ENCODE measurements around the gene EVI2A. TPM values are rescaled to one million over a fixed set of nuclear protein-coding genes. Genes with fewer than 3 reads are reported as not detected.

The EVI2A gene
- total RNA-seq, 2 donors from 2014 or later: 2.1 to 9.0 TPM

DNA sequence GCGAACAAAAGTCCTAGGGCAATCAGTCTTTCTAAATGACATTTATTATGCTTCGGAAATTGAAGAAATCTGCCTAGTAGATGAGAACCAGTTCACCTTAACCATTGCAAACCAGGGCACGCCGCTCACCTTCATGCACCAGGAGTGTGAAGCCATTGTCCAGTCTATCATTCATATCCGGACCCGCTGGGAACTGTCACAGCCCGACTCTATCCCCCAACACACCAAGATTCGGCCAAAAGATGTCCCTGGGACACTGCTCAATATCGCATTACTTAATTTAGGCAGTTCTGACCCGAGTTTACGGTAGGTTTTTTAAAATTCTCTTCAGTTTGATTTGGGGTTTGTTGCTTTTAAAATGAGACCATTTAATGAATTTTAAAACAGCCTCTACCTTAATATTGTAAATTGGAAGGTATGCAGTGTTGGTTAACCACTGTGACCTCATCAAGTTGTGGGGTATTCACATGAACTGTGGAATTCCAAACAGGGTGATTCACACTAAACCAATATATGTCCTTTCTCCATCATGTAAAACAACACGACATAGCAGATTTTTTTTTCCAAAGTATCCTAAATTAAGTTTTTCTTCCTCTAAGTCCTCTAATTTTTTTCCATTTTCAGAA is 6.2 kb upstream of the EVI2A start:
- no peak overlapping the region for H3K27ac ChIP-seq
- no peaks in the 10 kb centered on the region for H3K4me1 ChIP-seq
- H3K9me3 ChIP-seq: no peaks in the 10 kb centered on the region
- peaks cover 25% of the 10 kb centered on the region for H3K36me3 ChIP-seq
- H3K4me3 ChIP-seq: no peak overlapping the region
- no peaks in the 10 kb centered on the region for H3K27me3 ChIP-seq
- no peak for TF ChIP-seq CTCF (IDR thresholded peaks at IDR 0.05)
- no peak for DNase-seq (ENCODE audit: low spot score)

- no peaks in the 10 kb centered on the region for H3K27me3 ChIP-seq
- H3K27ac ChIP-seq: no peak overlapping the region
- DNase-seq (ENCODE audit: low spot score): no peak
- no peak overlapping the region for H3K4me3 ChIP-seq
- H3K4me1 ChIP-seq: peaks cover 0 to 2% of the 10 kb centered on the region in 2 donors
- H3K9me3 ChIP-seq: no peaks in the 10 kb centered on the region
- no peak for TF ChIP-seq CTCF (IDR thresholded peaks at IDR 0.05)
- H3K36me3 ChIP-seq: peaks cover 25% of the 10 kb centered on the region
These were observed 2.1 kb upstream of the EVI2A start for GRCh38 chr17:31323551-31323950.

- H3K36me3 ChIP-seq: peaks cover 13% of the 10 kb centered on the region
- peaks cover 0 to 12% of the 10 kb centered on the region in 2 donors for H3K4me1 ChIP-seq
- TF ChIP-seq CTCF (IDR thresholded peaks at IDR 0.05): no peak
- H3K27me3 ChIP-seq: no peaks in the 10 kb centered on the region
- no peaks in the 10 kb centered on the region for H3K9me3 ChIP-seq
- H3K4me3 ChIP-seq: no peak overlapping the region
- H3K27ac ChIP-seq: no peak overlapping the region
- no peak for DNase-seq (ENCODE audit: low spot score)
These were observed 544 bp upstream of the EVI2A start for GRCh38 chr17:31321966-31322365.

DNA sequence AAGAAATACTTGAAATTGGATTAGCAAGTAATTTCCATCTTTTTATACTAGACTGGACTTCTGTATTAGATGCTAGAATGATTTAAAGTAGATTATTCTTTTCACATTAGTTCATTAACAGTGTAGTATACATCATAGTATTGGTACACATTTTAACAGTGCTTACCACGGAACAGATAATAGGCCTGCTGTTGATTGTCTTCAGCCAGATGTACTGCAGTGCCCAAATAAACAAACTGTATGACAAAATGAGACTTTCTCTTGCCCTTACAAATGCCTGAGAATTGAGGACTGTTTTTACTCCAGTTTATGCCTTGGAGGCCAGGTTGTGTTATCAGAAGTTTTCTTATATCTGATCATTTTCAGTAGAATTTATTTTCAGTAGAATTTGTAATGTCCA is 631 bp downstream of the EVI2A start:
- no peak for TF ChIP-seq CTCF (IDR thresholded peaks at IDR 0.05)
- peak overlapping the region in 1 of 2 donors; percentile 39 for H3K27ac ChIP-seq

GRCh38 chr17:31320241-31320640 is 1.2 kb downstream of the EVI2A start:
- no peak for DNase-seq (ENCODE audit: low spot score)
- TF ChIP-seq CTCF (IDR thresholded peaks at IDR 0.05): no peak
- Histone ChIP-seq H3K4me1 (peaks cover 0 to 12% of the 10 kb centered on the region in 2 donors), H3K36me3 (no peaks in the 10 kb centered on the region), H3K27ac (no peak overlapping the region), H3K4me3 (no peak overlapping the region), H3K27me3 (no peaks in the 10 kb centered on the region), H3K9me3 (no peaks in the 10 kb centered on the region)

More for the DNA sequence above, 631 bp downstream of the EVI2A start:
- H3K36me3 ChIP-seq: peaks cover 3% of the 10 kb centered on the region
- H3K4me1 ChIP-seq: peaks cover 0 to 12% of the 10 kb centered on the region in 2 donors
- peak overlapping the region in 1 of 2 donors; percentile 9 for H3K4me3 ChIP-seq
- no peaks in the 10 kb centered on the region for H3K9me3 ChIP-seq
- no peaks in the 10 kb centered on the region for H3K27me3 ChIP-seq
- DNase-seq (ENCODE audit: low spot score): no peak

All from right atrium auricular region (tissue), 2 donors.